ENCODE measurements around the gene LRFN4. TPM values are rescaled to one million over a fixed set of nuclear protein-coding genes. Genes with fewer than 3 reads are reported as not detected.

LRFN4 gene
- total RNA-seq, 1 donor from 2014 or later = 37.9 TPM

DNA sequence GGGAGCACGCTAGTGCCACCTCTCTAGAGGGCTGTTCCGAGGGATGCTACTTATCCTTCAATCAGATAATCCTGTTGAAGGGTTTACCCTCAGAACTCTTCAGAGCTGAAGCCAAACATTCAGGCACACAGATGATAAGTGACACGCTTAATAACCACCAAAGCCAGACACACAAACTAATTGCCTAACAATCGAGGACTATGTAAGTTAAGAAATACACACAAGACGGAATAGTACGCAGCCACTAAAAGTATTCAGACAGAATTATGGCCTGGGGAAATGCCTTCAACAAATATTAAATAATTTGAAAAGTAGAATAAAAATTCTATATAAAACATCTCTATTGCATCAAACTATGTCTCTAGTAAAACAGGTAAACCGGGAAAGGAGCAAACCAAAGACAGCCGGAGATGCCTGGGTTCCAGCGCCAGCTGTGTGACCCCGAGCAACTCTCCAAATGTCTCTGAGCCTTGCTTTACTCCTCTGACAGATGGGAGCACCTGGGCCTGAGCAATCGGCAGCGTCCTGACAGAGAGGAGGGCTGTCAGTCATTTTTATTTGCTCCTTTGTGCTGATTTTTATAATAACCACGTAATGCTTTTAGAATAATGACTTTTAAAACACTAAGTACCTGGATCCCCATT is 11.3 kb downstream of the LRFN4 start:
- TF ChIP-seq, protein P1, sequence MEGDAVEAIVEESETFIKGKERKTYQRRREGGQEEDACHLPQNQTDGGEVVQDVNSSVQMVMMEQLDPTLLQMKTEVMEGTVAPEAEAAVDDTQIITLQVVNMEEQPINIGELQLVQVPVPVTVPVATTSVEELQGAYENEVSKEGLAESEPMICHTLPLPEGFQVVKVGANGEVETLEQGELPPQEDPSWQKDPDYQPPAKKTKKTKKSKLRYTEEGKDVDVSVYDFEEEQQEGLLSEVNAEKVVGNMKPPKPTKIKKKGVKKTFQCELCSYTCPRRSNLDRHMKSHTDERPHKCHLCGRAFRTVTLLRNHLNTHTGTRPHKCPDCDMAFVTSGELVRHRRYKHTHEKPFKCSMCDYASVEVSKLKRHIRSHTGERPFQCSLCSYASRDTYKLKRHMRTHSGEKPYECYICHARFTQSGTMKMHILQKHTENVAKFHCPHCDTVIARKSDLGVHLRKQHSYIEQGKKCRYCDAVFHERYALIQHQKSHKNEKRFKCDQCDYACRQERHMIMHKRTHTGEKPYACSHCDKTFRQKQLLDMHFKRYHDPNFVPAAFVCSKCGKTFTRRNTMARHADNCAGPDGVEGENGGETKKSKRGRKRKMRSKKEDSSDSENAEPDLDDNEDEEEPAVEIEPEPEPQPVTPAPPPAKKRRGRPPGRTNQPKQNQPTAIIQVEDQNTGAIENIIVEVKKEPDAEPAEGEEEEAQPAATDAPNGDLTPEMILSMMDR (conservative IDR thresholded peaks at IDR 0.05; ENCODE audit: low read depth, low read length) = no peak
- H3K4me3 ChIP-seq (ENCODE audit: low read depth, low read length) = no peak overlapping the region
- DNase-seq (ENCODE audit: low read depth) = no peak

DNA sequence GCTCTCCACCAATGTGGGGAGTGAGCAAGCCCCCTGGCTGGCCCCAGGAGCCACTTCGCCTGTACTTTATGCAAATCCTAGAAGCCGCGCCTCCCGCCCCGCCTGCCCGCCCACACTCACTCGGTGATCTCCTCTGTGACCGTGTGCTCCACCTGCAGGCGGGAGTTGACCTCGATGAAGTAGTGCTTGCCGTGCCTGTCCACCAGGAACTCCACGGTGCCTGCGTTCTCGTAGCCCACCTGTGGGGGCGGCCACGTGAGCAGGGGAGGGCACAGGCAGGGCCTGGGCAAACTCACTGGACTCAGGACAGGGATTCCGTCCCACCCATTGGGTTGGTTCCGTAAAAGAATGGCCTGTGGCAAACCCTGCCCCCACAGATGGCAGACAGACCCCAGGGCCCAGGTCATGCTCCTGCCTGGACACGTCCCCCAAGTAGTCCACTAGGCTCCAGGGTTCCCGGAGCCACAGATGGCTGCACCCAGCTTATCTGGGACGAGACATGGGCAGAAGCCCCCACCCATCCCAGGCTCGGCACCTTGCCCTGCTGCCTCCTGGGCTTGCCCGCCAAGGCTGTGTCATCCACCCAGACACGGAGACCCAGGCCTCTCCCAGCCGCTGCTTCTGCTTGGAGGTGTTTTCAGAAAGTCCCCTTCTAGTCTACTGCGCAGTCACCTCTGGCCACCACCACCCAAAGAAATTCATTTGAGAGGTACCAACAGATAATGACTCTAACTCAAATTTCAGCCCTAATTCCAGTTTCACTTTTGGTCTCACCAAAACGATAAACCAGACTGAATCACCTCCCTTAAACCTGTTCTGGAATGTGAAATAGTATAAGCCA is 12.1 kb downstream of the LRFN4 start:
- no peak for DNase-seq (ENCODE audit: low read depth)
- H3K4me3 ChIP-seq (ENCODE audit: low read depth, low read length) = no peak overlapping the region
- TF ChIP-seq, protein P1 (conservative IDR thresholded peaks at IDR 0.05; ENCODE audit: low read depth, low read length) = peak; percentile 15

DNA sequence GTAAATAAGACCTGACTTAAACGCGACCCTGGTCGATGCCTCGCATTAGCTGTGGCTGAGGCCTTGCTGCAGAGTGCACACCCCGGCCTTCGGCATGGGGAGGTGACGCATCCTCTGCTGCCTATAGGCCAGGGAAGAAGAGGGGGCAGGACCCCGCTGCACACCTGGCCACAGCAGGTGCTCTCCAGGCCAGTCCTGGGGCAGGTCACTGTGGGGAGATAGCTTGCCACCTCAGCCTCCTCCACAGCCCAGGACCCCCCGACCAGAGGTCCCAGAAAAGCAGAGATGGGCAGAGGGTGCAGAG is 12.7 kb downstream of the LRFN4 start:
- TF ChIP-seq, protein P1 (conservative IDR thresholded peaks at IDR 0.05; ENCODE audit: low read depth, low read length) = no peak
- H3K4me3 ChIP-seq (ENCODE audit: low read depth, low read length) = no peak overlapping the region
- DNase-seq (ENCODE audit: low read depth) = no peak

DNA sequence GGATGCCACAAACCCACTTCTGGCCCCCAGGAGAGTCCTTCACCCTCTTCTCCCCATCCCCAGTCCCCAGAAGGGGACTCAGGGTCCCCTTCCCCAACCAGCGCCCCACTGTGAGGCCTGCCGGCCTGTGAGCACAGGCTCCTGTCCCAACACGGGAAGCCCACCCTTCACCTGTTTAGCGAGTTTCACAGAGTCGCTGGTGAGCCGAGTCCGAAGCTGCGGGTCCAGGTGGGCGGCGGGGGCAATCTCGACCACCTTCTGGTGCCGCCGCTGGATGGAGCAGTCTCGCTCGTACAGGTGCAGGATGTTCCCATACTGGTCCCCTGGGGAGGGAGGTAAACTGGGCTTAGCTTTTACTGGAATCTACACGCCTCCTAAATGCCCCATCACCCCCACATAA is 13.3 kb downstream of the LRFN4 start:
- DNase-seq (ENCODE audit: low read depth) = no peak
- TF ChIP-seq, protein P1 (conservative IDR thresholded peaks at IDR 0.05; ENCODE audit: low read depth, low read length) = no peak

DNA sequence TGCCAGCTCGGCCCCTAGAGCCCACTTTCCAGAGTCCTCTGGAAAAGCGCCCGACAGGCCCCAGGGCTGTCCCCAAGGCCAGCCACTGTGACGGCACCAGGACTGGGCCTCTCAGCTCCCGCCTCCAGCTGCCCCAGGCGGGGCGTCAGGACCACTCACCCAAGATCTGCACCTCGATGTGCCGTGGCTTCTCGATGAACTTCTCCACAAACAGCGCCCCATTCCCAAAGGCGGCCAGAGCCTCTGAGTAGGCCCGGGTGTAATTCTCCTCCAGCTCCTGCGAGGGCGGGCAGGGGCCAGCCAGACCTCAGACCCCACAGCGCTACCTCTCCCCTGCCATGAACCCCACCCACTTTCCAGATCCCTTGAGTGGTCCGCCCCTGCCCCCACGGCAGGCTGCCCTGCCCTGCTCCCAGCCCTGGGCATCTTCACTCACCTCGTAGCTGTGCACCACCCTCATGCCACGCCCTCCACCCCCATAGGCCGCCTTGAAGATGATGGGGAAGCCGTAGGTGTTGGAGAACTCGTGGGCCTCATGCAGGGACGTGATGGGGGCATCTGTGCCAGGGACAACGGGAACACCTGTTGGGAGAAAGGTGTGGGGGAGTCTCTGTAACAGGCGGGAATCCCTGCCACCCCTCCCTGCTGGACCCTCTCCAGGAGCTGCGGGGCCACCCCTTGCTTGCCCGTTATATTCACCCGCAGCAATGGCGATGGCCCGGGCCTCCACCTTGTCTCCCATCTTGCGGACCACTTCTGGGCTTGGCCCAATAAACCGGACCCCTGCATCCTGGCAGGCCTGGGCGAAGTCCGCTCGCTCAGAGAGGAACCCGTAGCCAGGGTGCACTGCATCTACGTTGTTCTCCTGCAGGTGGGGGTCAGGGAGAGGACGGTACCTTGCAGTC is 14.0 kb downstream of the LRFN4 start:
- H3K4me3 ChIP-seq (ENCODE audit: low read depth, low read length) = no peak overlapping the region
- DNase-seq (ENCODE audit: low read depth) = no peak
- TF ChIP-seq, protein P1 (conservative IDR thresholded peaks at IDR 0.05; ENCODE audit: low read depth, low read length) = no peak

More for the DNA sequence above, 13.3 kb downstream of the LRFN4 start:
- no peak overlapping the region for H3K4me3 ChIP-seq (ENCODE audit: low read depth, low read length)

DNA sequence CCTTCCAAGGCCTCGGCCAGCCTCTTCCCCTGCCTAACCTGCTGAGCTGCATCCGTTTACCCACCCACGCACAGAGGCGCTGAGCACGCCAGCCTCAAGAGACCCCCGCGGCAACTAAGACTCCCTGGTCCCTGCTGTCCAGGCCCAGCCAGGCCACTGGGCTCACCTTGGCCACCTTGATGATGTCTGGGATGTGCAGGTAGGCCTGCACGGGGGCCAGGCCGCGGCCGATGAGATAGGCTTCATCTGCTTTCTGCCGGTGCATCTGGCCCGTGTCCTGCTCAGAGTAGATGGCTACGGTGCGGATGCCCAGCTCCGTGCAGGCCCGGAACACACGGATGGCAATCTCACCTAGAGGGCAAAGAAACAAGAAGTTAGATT is 14.6 kb downstream of the LRFN4 start:
- TF ChIP-seq, protein P1 (conservative IDR thresholded peaks at IDR 0.05; ENCODE audit: low read depth, low read length) = no peak
- H3K4me3 ChIP-seq (ENCODE audit: low read depth, low read length) = no peak overlapping the region
- no peak for DNase-seq (ENCODE audit: low read depth)
